ENCODE measurements around the gene KANK2.
"Not testable (repeated sequence)": the region's sequence is repeated elsewhere in the genome, so short reads cannot be mapped to it uniquely, and the experiment has no call there.

KANK2 gene

GRCh38 chr19:11164879-11165406, 32.4 kb downstream of the KANK2 start:
- TF ChIP-seq, protein P1, sequence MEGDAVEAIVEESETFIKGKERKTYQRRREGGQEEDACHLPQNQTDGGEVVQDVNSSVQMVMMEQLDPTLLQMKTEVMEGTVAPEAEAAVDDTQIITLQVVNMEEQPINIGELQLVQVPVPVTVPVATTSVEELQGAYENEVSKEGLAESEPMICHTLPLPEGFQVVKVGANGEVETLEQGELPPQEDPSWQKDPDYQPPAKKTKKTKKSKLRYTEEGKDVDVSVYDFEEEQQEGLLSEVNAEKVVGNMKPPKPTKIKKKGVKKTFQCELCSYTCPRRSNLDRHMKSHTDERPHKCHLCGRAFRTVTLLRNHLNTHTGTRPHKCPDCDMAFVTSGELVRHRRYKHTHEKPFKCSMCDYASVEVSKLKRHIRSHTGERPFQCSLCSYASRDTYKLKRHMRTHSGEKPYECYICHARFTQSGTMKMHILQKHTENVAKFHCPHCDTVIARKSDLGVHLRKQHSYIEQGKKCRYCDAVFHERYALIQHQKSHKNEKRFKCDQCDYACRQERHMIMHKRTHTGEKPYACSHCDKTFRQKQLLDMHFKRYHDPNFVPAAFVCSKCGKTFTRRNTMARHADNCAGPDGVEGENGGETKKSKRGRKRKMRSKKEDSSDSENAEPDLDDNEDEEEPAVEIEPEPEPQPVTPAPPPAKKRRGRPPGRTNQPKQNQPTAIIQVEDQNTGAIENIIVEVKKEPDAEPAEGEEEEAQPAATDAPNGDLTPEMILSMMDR (IDR thresholded peaks at IDR 0.05; ENCODE audit: insufficient read depth, missing control alignments), result no peak
- FAIRE-seq, result no peak
- DNase-seq (ENCODE audit: insufficient read length, low spot score), result no peak

- no peak for DNase-seq (ENCODE audit: insufficient read length, low spot score)
- TF ChIP-seq, protein P1 (IDR thresholded peaks at IDR 0.05; ENCODE audit: insufficient read depth, missing control alignments), result no peak
- no peak for FAIRE-seq
Measured at GRCh38 chr19:11164296-11164695, 33.0 kb downstream of the KANK2 start.

DNA sequence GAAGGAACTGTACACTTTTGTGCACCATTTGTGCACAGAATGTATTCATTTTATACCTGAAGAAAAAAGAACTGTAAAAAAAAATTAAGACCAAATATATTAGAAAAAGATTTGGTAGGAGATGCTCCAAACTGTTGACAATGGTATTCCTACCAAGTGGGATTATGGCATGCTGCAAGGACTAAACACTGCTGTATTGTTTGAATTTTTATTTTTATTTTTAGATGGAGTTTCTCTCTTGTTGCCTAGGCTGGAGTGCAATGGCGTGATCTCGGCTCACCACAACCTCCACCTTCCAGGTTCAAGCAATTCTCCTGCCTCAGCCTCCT, 36.9 kb downstream of the KANK2 start:
- DNase-seq (ENCODE audit: insufficient read length, low spot score); FAIRE-seq: not testable (repeated sequence)

GRCh38 chr19:11159598-11160439, 37.5 kb downstream of the KANK2 start:
- TF ChIP-seq, protein P1 (IDR thresholded peaks at IDR 0.05; ENCODE audit: insufficient read depth, missing control alignments), result no peak
- DNase-seq (ENCODE audit: insufficient read length, low spot score) (no peak), FAIRE-seq (no peak)

GRCh38 chr19:11155373-11156120, 41.8 kb downstream of the KANK2 start, which contains the start of gene SPC24:
Gene SPC24 (minus strand): TSS chr19:11155782. CDS start chr19:11155776, 6 bp downstream.
- TF ChIP-seq, protein P1 (IDR thresholded peaks at IDR 0.05; ENCODE audit: insufficient read depth, missing control alignments), result no peak
- FAIRE-seq (peak; percentile 53), DNase-seq (ENCODE audit: insufficient read length, low spot score) (peak; percentile 97)

GRCh38 chr19:11154683-11155047, 42.7 kb downstream of the KANK2 start:
- no peak for FAIRE-seq
- TF ChIP-seq, protein P1 (IDR thresholded peaks at IDR 0.05; ENCODE audit: insufficient read depth, missing control alignments), result no peak
- DNase-seq (ENCODE audit: insufficient read length, low spot score), result no peak

- DNase-seq (ENCODE audit: insufficient read length, low spot score) (no peak), FAIRE-seq (no peak)
- TF ChIP-seq, protein P1 (IDR thresholded peaks at IDR 0.05; ENCODE audit: insufficient read depth, missing control alignments), result no peak
Measured at GRCh38 chr19:11152318-11153062, 44.9 kb downstream of the KANK2 start.
